Measurements from ENCODE around the gene ZNF318.
"Not testable (repeated sequence)": the region's sequence is repeated elsewhere in the genome, so short reads cannot be mapped to it uniquely, and the experiment has no call there.

ZNF318 gene

DNA sequence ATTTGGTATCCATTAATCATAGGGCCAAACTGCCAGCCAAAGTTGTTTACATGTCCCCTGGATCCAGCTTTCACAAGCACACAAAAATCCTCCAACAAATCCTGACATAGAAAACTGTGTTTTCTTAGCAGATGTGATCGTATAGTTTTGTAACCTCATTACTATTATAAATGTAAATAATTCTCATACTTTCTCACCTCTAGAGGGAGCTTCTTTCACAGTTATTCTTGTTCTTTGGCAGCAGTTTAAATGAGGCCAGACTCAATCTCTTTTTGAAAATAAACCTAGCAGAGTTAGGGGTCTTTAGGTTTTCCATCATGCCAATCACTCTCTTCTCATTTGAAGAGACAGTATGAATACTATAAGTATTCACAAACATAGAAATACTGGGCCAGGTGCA, 17.0 kb upstream of the ZNF318 start:
- in situ Hi-C loops (cut with MboI; ENCODE audit: low pct_unique_long_range_greater_than_20kb, low sequenced_read_pairs, unreplicated experiment), result no loop called here
- TF ChIP-seq, protein P1, sequence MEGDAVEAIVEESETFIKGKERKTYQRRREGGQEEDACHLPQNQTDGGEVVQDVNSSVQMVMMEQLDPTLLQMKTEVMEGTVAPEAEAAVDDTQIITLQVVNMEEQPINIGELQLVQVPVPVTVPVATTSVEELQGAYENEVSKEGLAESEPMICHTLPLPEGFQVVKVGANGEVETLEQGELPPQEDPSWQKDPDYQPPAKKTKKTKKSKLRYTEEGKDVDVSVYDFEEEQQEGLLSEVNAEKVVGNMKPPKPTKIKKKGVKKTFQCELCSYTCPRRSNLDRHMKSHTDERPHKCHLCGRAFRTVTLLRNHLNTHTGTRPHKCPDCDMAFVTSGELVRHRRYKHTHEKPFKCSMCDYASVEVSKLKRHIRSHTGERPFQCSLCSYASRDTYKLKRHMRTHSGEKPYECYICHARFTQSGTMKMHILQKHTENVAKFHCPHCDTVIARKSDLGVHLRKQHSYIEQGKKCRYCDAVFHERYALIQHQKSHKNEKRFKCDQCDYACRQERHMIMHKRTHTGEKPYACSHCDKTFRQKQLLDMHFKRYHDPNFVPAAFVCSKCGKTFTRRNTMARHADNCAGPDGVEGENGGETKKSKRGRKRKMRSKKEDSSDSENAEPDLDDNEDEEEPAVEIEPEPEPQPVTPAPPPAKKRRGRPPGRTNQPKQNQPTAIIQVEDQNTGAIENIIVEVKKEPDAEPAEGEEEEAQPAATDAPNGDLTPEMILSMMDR (IDR thresholded peaks at IDR 0.05; ENCODE audit: extremely low read depth, insufficient read depth, missing control alignments), result peak; percentile 39
- DNase-seq (ENCODE audit: low spot score), result no peak

DNA sequence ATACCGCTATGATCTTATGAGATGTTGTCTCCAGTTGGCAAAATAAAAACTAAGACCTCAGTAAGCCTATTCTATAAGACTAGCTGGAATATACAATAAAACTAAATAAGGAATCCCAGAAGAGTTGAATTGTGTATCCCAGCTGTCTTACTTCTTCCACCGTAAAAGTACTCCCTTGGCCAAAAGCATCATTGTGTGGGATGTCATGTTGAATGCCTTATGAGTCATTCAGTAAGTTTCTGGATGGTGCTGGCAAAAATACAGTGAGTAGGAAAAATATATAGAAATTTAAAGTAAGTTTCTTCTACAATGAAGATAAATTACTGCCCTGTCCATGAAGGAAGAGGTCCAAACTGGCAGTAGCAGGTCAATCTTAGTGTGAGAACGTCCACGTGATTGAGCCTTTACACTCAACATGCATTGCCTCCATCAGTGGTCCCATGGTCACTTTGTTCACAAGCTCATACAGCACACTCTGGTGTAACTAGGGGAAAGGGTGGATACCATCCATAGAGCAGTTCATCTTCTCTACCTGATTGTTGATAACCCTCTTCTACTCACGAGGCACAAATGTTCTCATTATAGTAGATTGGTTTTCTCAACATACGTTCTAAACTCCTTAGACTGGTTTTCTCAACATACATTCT, 13.7 kb upstream of the ZNF318 start:
- no peak for DNase-seq (ENCODE audit: low spot score)
- TF ChIP-seq, protein P1 (IDR thresholded peaks at IDR 0.05; ENCODE audit: extremely low read depth, insufficient read depth, missing control alignments), result no peak
- in situ Hi-C loops (cut with MboI; ENCODE audit: low pct_unique_long_range_greater_than_20kb, low sequenced_read_pairs, unreplicated experiment), result no loop called here

DNA sequence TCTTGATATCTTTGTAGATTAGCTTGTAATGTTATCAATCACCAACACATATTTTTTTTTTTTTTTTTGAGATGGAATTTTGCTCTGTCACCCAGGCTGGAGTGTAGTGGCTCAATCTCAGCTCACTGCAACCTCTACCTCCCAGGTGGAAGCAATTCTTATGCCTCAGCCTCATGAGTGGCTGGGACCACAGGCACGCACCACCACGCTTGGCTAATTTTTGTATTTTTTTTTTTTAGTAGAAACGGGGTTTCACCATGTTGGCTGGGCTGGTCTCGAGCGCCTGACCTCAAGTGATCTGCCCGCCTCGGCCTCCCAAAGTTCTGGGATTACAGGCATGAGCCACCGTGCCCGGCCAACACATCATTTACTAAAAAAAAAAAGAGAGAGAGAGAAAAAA, 11.4 kb upstream of the ZNF318 start:
- DNase-seq (ENCODE audit: low spot score); in situ Hi-C loops (cut with MboI; ENCODE audit: low pct_unique_long_range_greater_than_20kb, low sequenced_read_pairs, unreplicated experiment): not testable (repeated sequence)

DNA sequence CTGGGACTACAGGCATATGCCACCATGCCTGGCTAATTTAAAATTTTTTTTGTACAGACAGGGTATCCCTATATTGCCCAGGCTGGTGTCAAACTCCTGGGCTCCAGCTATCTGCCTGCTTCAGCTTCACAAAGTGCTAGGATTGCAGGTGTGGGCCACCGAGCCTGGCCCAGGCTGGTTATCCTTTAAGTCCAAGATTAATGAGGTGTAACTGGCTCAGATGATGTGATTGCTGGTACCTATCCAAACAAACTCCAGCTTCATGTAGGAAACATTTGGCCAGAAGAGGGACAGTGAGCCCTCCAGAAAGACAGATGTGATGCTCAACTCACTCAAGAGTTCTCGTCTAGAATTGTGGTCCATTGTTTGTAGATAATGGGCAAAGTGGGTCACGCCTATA, 9.2 kb upstream of the ZNF318 start:
- no peak for DNase-seq (ENCODE audit: low spot score)
- TF ChIP-seq, protein P1 (IDR thresholded peaks at IDR 0.05; ENCODE audit: extremely low read depth, insufficient read depth, missing control alignments), result no peak
- in situ Hi-C loops (cut with MboI; ENCODE audit: low pct_unique_long_range_greater_than_20kb, low sequenced_read_pairs, unreplicated experiment), result no loop called here

DNA sequence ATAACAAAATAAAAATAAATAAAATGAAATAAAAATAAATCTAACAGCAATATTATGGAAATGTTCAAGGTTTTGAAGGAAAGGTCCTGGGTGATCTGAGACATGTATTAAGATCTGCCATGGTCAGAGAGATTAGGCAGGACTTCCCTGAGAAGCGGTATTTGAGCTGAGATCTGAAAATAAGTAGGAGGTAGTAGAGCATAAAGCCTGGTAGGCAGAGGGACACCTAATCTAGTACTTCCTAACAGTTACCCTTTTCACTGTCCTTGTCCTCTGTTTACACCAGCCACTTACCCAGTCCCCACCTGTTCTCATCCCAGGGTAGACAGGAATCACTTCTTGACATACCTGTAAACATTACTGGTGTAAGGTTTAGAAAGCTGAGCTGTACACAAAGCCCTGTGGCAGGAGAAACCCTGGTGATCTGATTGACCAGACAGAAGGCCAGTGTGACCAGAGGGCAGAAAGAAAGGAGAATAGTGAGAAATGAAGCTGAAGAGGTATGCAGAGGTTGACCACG, 8.3 kb upstream of the ZNF318 start:
- DNase-seq (ENCODE audit: low spot score), result no peak
- TF ChIP-seq, protein P1 (IDR thresholded peaks at IDR 0.05; ENCODE audit: extremely low read depth, insufficient read depth, missing control alignments), result no peak

DNA sequence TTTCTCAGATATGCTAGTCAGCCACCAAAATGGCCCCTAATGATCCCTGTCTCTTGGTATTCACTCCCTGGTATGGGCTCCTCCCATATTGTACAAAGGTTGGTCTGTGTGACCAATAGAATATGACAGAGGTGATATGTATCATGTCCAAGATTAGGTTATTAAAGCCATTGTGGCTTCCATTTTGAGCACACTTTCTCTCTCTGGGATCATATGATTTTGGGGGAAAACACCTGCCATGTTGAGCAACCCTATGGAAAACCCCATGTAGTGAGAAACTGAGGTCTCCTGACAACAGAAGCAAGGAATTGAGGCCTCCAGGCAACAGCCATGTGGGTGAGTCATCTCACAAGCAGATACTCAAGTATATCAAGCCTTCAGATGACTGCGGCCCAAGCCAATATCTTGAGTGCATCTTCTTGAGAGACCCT, 7.1 kb upstream of the ZNF318 start:
- in situ Hi-C loops (cut with MboI; ENCODE audit: low pct_unique_long_range_greater_than_20kb, low sequenced_read_pairs, unreplicated experiment), result no loop called here
- DNase-seq (ENCODE audit: low spot score), result no peak
- TF ChIP-seq, protein P1 (IDR thresholded peaks at IDR 0.05; ENCODE audit: extremely low read depth, insufficient read depth, missing control alignments), result no peak

More for the DNA sequence above, 8.3 kb upstream of the ZNF318 start:
- in situ Hi-C loops (cut with MboI; ENCODE audit: low pct_unique_long_range_greater_than_20kb, low sequenced_read_pairs, unreplicated experiment), result no loop called here

DNA sequence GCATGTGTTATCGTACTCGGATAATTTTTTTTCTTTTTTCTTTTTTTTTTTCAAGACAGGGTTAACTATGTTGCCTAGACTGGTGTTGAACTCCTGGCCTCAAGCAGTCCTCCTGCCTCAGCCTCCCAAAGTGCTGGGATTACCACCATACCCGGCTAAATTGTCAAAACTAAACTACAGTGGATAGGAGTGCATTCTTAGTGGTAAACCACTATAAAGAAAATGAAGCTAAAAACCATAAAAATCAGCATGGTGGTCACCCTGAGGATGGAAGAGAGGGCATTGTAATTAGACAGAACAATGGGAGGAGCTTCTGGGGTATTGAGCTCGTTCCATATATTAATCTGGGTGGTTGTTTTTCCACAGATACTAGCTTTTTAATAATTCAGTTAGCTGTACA, 6.2 kb upstream of the ZNF318 start:
- TF ChIP-seq, protein P1 (IDR thresholded peaks at IDR 0.05; ENCODE audit: extremely low read depth, insufficient read depth, missing control alignments), result no peak
- DNase-seq (ENCODE audit: low spot score), result no peak
- in situ Hi-C loops (cut with MboI; ENCODE audit: low pct_unique_long_range_greater_than_20kb, low sequenced_read_pairs, unreplicated experiment), result no loop called here
